HG03103 (cell line): ENCODE measurements around the gene RAI1.

Source experiments
- ATAC-seq: cut with Tn5 transposase; IDR thresholded peaks from one replicate; pipeline ENCODE4 v1.9.1; 2021; ENCODE audit warnings: low read depth; ENCODE audit not compliant: unreplicated experiment

The RAI1 gene

DNA sequence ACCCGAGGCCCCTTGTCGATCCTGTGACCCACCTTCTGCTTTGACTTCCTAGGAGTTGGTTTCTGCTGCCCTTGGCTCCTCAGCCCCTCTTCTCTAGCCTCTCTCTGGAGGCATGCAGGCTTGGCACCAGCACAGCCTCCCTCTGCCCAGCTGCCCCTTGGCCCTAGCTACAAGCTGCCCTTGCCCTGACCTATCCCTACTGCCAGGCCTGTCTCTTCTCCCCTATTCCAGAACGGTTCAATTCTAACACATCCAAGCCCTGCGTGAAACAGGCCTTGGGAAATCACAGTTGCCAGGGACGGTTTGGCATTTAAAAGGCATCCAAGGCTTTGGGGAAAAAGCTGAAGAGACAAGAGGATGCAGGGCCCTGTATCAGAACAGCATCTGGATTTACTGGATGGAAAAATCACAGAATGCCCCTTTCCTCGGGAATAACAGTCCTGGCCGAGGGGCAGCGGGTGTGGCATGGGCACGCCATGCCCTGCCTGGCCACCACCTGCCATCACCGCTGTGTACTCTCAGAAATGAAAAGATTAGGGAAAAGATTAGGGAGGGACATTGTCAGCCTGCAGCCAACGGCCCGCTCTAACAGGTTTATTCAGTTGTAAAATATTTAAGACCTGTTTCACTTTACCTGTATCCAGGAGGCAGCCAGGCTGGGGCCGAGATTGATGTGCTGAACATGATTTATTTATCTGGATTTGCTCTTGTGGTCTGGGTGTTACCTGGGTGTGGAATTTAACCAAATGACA is 15.8 kb downstream of the RAI1 start:
- ATAC-seq: no peak

GRCh38 chr17:17698371-17698770 is 17.1 kb downstream of the RAI1 start:
- ATAC-seq: no peak

GRCh38 chr17:17698869-17699351 is 17.7 kb downstream of the RAI1 start:
- ATAC-seq: no peak

DNA sequence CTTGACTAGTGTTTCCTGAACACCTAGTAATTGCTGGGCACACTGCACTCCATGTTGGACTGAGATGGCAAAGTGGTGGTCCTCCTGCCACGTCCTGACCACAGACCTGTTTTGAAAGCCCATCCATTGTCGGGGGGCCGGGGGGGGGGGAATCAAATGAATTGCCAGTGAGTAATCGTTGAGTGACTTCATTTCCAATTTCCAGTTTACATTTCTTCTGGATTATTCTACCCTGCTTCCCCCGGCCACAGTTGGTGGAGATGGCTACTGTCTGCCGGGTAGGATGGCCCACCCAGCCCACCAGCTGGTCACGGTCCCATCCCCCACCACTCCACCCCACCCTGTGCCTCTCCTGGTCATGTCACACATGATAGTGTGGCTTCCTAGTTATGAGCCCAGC is 18.2 kb downstream of the RAI1 start:
- ATAC-seq: no peak

- ATAC-seq: no peak
Observed at GRCh38 chr17:17700251-17700969, 19.2 kb downstream of the RAI1 start.

DNA sequence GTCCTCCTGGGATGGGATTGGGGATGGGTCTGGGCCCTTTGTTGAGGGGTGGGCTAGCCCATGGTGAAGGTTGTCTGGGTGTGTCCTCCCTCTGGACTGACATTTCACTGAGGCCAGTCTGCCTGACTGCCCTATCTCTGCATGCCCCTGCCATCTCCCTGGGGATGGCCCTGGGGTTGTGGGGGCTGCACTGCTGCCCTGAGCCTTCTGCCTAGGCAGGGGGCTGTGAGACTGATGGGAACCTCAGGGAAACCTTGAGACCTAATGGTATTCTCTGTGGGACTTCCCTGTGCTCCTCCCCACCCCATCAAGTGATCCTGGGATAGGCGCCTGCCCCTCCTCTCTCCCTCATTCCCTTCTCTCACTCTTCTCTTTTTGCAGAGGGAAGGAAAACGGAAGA is 19.9 kb downstream of the RAI1 start:
- ATAC-seq: no peak

GRCh38 chr17:17701658-17702057 is 20.4 kb downstream of the RAI1 start:
- no peak for ATAC-seq

DNA sequence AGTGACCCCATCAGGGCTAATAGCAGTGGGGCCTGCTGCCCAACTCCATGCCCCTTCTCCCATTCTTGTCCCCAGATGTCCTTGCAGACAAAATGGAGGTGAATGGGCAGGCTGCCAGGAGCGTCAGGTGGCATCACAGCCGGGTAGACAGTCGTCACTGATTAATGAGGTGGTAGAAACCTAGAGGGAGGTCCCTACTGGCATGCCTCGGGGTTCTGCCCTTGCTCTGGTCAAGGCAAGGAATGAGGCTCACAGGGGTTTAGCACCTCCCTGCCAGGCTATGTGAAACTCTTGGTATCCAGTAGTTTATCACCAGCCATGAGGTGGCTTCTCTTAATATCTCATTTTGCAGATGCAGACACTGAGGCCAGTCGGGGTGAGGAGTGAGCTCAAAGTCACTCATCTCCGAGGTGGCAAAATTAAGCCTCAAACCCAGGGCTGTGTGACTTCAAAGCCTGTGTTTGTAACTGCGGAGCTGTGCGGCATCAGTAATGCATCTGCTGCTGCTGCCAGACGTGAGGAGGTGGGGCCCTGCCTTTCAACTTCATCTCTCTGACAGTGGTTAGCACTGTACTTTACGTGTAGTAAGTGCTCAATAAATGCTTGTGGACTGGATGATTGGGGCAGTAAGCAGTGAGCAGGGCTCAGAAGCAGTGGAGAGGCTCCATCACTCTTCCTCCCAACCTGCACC is 21.3 kb downstream of the RAI1 start:
- ATAC-seq: no peak

GRCh38 chr17:17703140-17703919 is 22.1 kb downstream of the RAI1 start:
- no peak for ATAC-seq

GRCh38 chr17:17704931-17705330 is 23.7 kb downstream of the RAI1 start:
- ATAC-seq: no peak

GRCh38 chr17:17706140-17707060 is 25.1 kb downstream of the RAI1 start:
- ATAC-seq: no peak

GRCh38 chr17:17708295-17708694 is 27.0 kb downstream of the RAI1 start:
- no peak for ATAC-seq

DNA sequence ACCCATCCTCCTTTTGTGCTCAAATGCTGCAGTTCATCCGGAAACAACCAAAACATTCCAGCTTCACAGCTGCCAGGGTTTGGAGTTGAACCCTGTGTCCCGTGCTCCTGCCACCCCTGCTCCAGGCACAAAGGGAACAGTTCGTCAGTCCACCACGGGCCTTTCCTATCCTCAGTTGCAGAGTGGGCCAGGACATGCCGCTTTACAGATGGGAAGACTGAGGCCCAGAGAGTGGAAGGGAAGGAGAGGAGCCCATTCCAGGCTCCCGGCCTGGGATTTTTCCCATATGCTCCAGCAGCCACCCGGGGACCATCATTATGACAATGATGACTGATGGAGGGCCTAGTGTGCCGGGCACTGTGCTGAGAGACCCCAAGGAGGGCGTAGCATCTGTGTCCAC is 27.6 kb downstream of the RAI1 start:
- ATAC-seq: no peak

- ATAC-seq: no peak
Observed at GRCh38 chr17:17709815-17710321, 28.6 kb downstream of the RAI1 start.

DNA sequence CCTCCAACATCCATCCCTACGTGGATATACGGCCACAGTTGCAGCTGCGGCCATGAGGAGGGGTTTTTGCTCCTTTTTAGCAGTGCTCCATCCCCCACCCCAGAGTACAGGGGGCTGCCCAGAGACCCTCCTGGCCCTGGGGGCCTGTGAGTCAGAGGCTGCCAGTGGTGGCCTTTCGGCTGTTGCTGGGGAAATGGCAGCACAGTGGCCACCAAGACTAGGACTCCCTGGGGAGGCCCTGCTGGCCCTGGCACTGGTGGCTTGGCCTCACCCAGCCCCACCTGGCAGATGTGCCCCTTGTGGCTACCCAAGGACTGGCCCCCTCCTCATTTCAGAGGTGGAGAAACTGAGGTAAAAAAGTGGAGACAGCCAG is 29.1 kb downstream of the RAI1 start:
- no peak for ATAC-seq

DNA sequence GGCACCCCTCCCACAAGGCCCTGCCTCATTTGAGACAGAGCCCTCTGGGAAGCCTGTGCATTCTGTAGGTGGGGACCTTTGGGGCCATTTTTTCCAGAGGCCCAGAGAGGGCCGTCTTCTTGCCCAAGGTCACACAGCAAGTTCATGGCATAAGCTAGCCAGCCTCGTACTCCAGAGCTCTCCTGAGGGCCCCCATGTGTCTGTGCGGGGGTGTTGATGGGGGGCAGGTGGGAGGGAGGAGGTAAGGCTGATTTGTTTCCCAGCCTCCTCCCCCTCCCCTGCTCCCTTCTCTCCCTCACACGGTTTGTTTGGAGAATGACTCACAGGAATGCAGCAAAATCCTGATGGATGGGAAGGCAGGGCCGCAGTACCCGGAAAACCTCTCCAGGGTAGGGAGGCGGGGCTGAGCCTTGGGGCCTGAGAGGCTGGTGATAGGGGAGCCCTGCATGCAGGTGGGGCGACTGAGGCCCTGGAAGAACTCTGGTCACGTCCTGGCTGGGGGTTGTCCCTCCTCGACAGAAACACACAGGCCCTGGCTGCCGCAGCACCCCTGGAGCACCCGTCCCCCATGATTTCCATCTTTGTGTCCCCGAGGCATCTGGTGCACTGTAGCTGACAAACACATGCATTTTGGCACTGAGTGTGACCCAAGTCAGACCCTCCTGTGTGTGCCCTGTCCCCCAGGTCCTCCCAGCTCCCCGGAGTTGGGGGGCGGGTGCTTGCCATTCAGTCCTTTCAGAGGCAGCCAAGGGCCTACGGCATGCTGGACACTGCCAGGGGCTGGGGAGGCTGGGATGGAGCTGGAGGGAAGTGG is 29.7 kb downstream of the RAI1 start:
- ATAC-seq: no peak

DNA sequence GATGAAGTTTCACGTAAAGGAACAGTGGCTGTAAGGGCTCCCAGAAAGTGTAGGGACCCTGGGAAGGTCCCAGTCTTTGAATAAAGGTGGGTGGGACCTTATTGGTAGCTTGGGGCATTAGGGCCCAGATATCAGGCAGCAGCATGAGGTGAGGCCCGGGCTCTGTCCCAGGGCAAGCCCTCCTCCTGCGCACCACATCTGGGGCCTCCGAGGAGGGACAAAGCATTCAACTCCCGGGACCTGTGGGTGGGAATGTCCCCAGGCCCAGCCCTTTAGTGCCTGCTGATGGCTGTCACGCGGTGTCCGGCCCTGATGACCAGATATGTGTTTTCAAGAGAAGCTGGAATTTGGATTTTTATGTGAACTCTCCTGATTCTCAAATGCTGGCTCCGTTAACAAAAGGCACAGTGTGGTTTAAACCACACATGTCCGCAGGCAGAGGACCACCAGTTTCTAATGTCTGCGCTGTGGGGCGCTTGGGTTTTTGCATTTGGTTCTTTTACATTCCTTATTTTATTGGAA is 30.4 kb downstream of the RAI1 start:
- no peak for ATAC-seq

GRCh38 chr17:17712268-17712924 is 31.1 kb downstream of the RAI1 start:
- peak; percentile 79 for ATAC-seq
